RWPE2 (cell line): Measurements from ENCODE around the gene CCNE1.

ENCODE experiments used
- ATAC-seq: fragments of 200-7000 bp; cut with Tn5 transposase; 3 replicates; pipeline ENCODE4 v1.9.1; 2021; ENCODE audit warnings: low read depth
- DNase-seq: peaks from one replicate; pipeline ENCODE4 v3.0.0-alpha.2; 2020; ENCODE audit warnings: low spot score
- H3K27ac ChIP-seq: fragments of 450-650 bp; 2 replicates; pipeline ENCODE4 v1.5.1; 2017; ENCODE audit warnings: mild to moderate bottlenecking; ENCODE audit not compliant: poor library complexity, severe bottlenecking
- H3K27me3 ChIP-seq: fragments of 250-450 bp; sonication (Bioruptor Pico); 2 replicates; pipeline ENCODE4 v1.5.1; 2021; ENCODE audit warnings: mild to moderate bottlenecking, moderate library complexity; ENCODE audit not compliant: insufficient read depth, poor library complexity, severe bottlenecking
- H3K36me3 ChIP-seq: fragments of 250-450 bp; sonication (Bioruptor Pico); 2 replicates; pipeline ENCODE4 v1.5.1; 2020; ENCODE audit warnings: low read depth, mild to moderate bottlenecking, moderate library complexity
- H3K4me1 ChIP-seq: fragments of 250-450 bp; sonication (Bioruptor Pico); 2 replicates; pipeline ENCODE4 v1.5.1; 2021; ENCODE audit warnings: mild to moderate bottlenecking, moderate library complexity; ENCODE audit not compliant: insufficient read depth, poor library complexity, severe bottlenecking
- H3K4me3 ChIP-seq: fragments of 250-450 bp; sonication (Bioruptor Pico); 2 replicates; pipeline ENCODE4 v1.5.1; 2021; ENCODE audit warnings: mild to moderate bottlenecking, moderate library complexity; ENCODE audit not compliant: severe bottlenecking
- H3K9me3 ChIP-seq: fragments of 250-450 bp; sonication (Bioruptor Pico); 2 replicates; pipeline ENCODE4 v1.5.1; 2021; ENCODE audit warnings: mild to moderate bottlenecking, moderate library complexity; ENCODE audit not compliant: severe bottlenecking
- CTCF ChIP-seq: fragments of 450-650 bp; IDR thresholded peaks from one replicate; pipeline ENCODE4 v1.5.1; 2017; ENCODE audit warnings: mild to moderate bottlenecking, moderate library complexity; ENCODE audit not compliant: poor library complexity, severe bottlenecking

Gene CCNE1

GRCh38 chr19:29813642-29814041 is 1.9 kb downstream of the CCNE1 start:
- ATAC-seq = no peak
- H3K27ac ChIP-seq = no peak overlapping the region
- no peaks in the 10 kb centered on the region for H3K27me3 ChIP-seq
- TF ChIP-seq CTCF = no peak
- no peaks in the 10 kb centered on the region for H3K9me3 ChIP-seq
- no peaks in the 10 kb centered on the region for H3K4me1 ChIP-seq
- H3K36me3 ChIP-seq = peaks cover 10% of the 10 kb centered on the region
- H3K4me3 ChIP-seq = no peak overlapping the region
- DNase-seq = no peak

- no peak for TF ChIP-seq CTCF
- Histone ChIP-seq H3K4me3 (no peak overlapping the region), H3K36me3 (peaks cover 20% of the 10 kb centered on the region), H3K4me1 (no peaks in the 10 kb centered on the region), H3K27me3 (no peaks in the 10 kb centered on the region), H3K27ac (no peak overlapping the region), H3K9me3 (no peaks in the 10 kb centered on the region)
- no peak for ATAC-seq
- DNase-seq = no peak
Observed at GRCh38 chr19:29815231-29815630, 3.4 kb downstream of the CCNE1 start.

GRCh38 chr19:29817316-29817715 is 5.5 kb downstream of the CCNE1 start:
- DNase-seq (no peak), ATAC-seq (no peak)
- H3K36me3 ChIP-seq = peaks cover 26% of the 10 kb centered on the region
- H3K9me3 ChIP-seq = no peaks in the 10 kb centered on the region
- no peak for TF ChIP-seq CTCF
- no peak overlapping the region for H3K4me3 ChIP-seq
- H3K27ac ChIP-seq = no peak overlapping the region
- H3K4me1 ChIP-seq = no peaks in the 10 kb centered on the region
- H3K27me3 ChIP-seq = no peaks in the 10 kb centered on the region

- ATAC-seq = no peak
- TF ChIP-seq CTCF = no peak
- Histone ChIP-seq H3K4me3 (no peak overlapping the region), H3K27ac (no peak overlapping the region), H3K36me3 (peaks cover 31% of the 10 kb centered on the region), H3K27me3 (no peaks in the 10 kb centered on the region), H3K4me1 (no peaks in the 10 kb centered on the region), H3K9me3 (no peaks in the 10 kb centered on the region)
- no peak for DNase-seq
Observed at GRCh38 chr19:29819300-29819699, 7.5 kb downstream of the CCNE1 start.

- no peak for ATAC-seq
- no peak for DNase-seq
- peaks cover 31% of the 10 kb centered on the region for H3K36me3 ChIP-seq
- H3K27me3 ChIP-seq = no peaks in the 10 kb centered on the region
- H3K4me3 ChIP-seq = no peak overlapping the region
- H3K4me1 ChIP-seq = no peaks in the 10 kb centered on the region
- TF ChIP-seq CTCF = no peak
- H3K9me3 ChIP-seq = no peaks in the 10 kb centered on the region
- H3K27ac ChIP-seq = no peak overlapping the region
Observed at GRCh38 chr19:29819986-29820385, 8.2 kb downstream of the CCNE1 start.
